HepG2 (cell line): Measurements from ENCODE around the gene TXLNA. TPM values are rescaled to one million over a fixed set of nuclear protein-coding genes. Genes with fewer than 3 reads are reported as not detected.
A peak's percentile ranks its signal among the peaks of the same experiment; 100 is the strongest.

ENCODE experiments used
- BCLAF1 ChIP-seq: fragments of 450-650 bp; IDR thresholded peaks from 2 replicates; pipeline ENCODE4 v1.6.1; 2017; ENCODE audit warnings: mild to moderate bottlenecking
- EHMT2 ChIP-seq: fragments of 200-600 bp; sonication (generic); IDR thresholded peaks from 2 replicates; pipeline ENCODE4 v1.7.0; 2017; ENCODE audit warnings: antibody characterized with exemption, low read depth, low read length, borderline replicate concordance
- GFI1 ChIP-seq: sonication (generic); formaldehyde crosslinking; IDR thresholded peaks from 2 replicates; pipeline ENCODE4 v1.5.0; 2020; ENCODE audit warnings: missing genetic modification reagents, mild to moderate bottlenecking, borderline replicate concordance
- GTF3A ChIP-seq: sonication (generic); formaldehyde crosslinking; conservative IDR thresholded peaks from 2 replicates; pipeline ENCODE4 v1.4.0; 2020; ENCODE audit warnings: mild to moderate bottlenecking, missing genetic modification reagents
- HNF1B ChIP-seq: sonication (generic); formaldehyde crosslinking; IDR thresholded peaks from 2 replicates; pipeline ENCODE4 v1.5.1; 2020; ENCODE audit warnings: mild to moderate bottlenecking, moderate library complexity, missing genetic modification reagents
- KAT8 ChIP-seq: IDR thresholded peaks from 2 replicates; pipeline ENCODE4 v1.6.1; 2016; ENCODE audit warnings: missing genetic modification reagents, missing compliant biosample characterization
- LBX2 ChIP-seq: sonication (generic); formaldehyde crosslinking; IDR thresholded peaks from 2 replicates; pipeline ENCODE4 v1.5.0; 2020; ENCODE audit warnings: missing genetic modification reagents, mild to moderate bottlenecking, borderline replicate concordance
- MAFK ChIP-seq, 2 experiments: IDR thresholded peaks in 1 of 2; conservative IDR thresholded peaks in 1 of 2; 2 replicates each; pipeline ENCODE4 v1.6.1; 2011; ENCODE audit warnings: improper control_type of control experiment in 2 of 2, low read length in 2 of 2
- MED1 ChIP-seq: sonication (generic); formaldehyde crosslinking; IDR thresholded peaks from 2 replicates; pipeline ENCODE4 v1.4.0; 2020; ENCODE audit warnings: missing genetic modification reagents
- MIER2 ChIP-seq: IDR thresholded peaks from 2 replicates; pipeline ENCODE4 v1.6.1; 2016; ENCODE audit warnings: missing biosample characterization, missing genetic modification reagents
- MXI1 ChIP-seq: IDR thresholded peaks from 3 replicates; pipeline ENCODE4 v1.6.1; 2012; ENCODE audit warnings: low read depth, low read length, inconsistent platforms, borderline replicate concordance
- SIN3A ChIP-seq: IDR thresholded peaks from 2 replicates; pipeline ENCODE4 v1.6.1; 2011; ENCODE audit warnings: low read depth, mild to moderate bottlenecking, control low read depth, low read length, borderline replicate concordance
- SNAPC2 ChIP-seq: sonication (generic); formaldehyde crosslinking; IDR thresholded peaks from 2 replicates; pipeline ENCODE4 v1.8.1; 2022; ENCODE audit warnings: mild to moderate bottlenecking, missing genetic modification reagents
- SP2 ChIP-seq: sonication (generic); formaldehyde crosslinking; IDR thresholded peaks from 2 replicates; pipeline ENCODE4 v1.5.1; 2020; ENCODE audit warnings: mild to moderate bottlenecking, missing genetic modification reagents
- ZBTB1 ChIP-seq: sonication (generic); formaldehyde crosslinking; IDR thresholded peaks from 2 replicates; pipeline ENCODE4 v1.4.0; 2020; ENCODE audit warnings: missing genetic modification reagents, borderline replicate concordance
- ZFY ChIP-seq: sonication (generic); formaldehyde crosslinking; IDR thresholded peaks from 2 replicates; pipeline ENCODE4 v1.4.0; 2020; ENCODE audit warnings: missing genetic modification reagents
- ZKSCAN1 ChIP-seq: fragments of 150-350 bp; IDR thresholded peaks from 2 replicates; pipeline ENCODE4 v1.6.1; 2014; ENCODE audit warnings: low read length
- ZNF207 ChIP-seq: fragments of 450-650 bp; IDR thresholded peaks from 2 replicates; pipeline ENCODE4 v1.6.1; 2016; ENCODE audit warnings: antibody characterized with exemption, borderline replicate concordance
- ZNF326 ChIP-seq: sonication (generic); formaldehyde crosslinking; IDR thresholded peaks from 2 replicates; pipeline ENCODE4 v1.4.0; 2020; ENCODE audit warnings: missing genetic modification reagents, borderline replicate concordance
- ZNF329 ChIP-seq: sonication (generic); formaldehyde crosslinking; IDR thresholded peaks from 2 replicates; pipeline ENCODE4 v1.9.0; 2021; ENCODE audit warnings: low read depth, mild to moderate bottlenecking, missing genetic modification reagents
- ZNF331 ChIP-seq: sonication (generic); formaldehyde crosslinking; IDR thresholded peaks from 2 replicates; pipeline ENCODE4 v1.4.0; 2020; ENCODE audit warnings: missing genetic modification reagents
- ZNF772 ChIP-seq: sonication (generic); formaldehyde crosslinking; IDR thresholded peaks from 2 replicates; pipeline ENCODE4 v1.5.0; 2020; ENCODE audit warnings: mild to moderate bottlenecking, missing genetic modification reagents
- ZNF850 ChIP-seq: sonication (generic); formaldehyde crosslinking; conservative IDR thresholded peaks from 2 replicates; pipeline ENCODE4 v1.9.0; 2021; ENCODE audit warnings: mild to moderate bottlenecking, missing genetic modification reagents
- polyA plus RNA-seq, 8 experiments: library from polyadenylated mRNA; depleted of rRNA in 3 of 8; stranded (reverse) in 7 of 8; unstranded in 1 of 8; fragments of >200 nt; fragmentation: Illumina TruSeq in 4 of 8; extraction: Trizol in 4 of 8; gene quantifications; 2 replicates each; pipeline versions ENCODE4 v1.2.1 to v1.2.3, GENCODE V29; 2011 to 2016; ENCODE audit warnings: low read depth in 4 of 8, missing spikeins in 1 of 8, mixed read lengths in 1 of 8; ENCODE audit not compliant: insufficient read depth in 1 of 8
- total RNA-seq, 5 experiments: library from RNA; depleted of rRNA; stranded (reverse); fragments of >200 nt; fragmentation: Illumina TruSeq; extraction: Trizol; gene quantifications; 2 replicates each; pipeline ENCODE4 v1.2.3, GENCODE V29; 2016; ENCODE audit warnings: low read depth in 1 of 5

TXLNA gene
- total and polyA plus RNA-seq, 2 of the 13 experiments (the other 11 are each of a cell fraction or from before 2014, with no cell fraction given), result 29.6 to 67.8 TPM

- peak; percentile 6; the same call in 1 of the 3 replicates for TF ChIP-seq MXI1
- no peak for TF ChIP-seq ZNF772
- no peak for TF ChIP-seq SP2 (CRISPR knock-in tag)
- TF ChIP-seq ZBTB1 (CRISPR knock-in tag), result no peak
- TF ChIP-seq LBX2 (CRISPR knock-in tag), result no peak
- TF ChIP-seq SIN3A, result 0 out of 2 replicates have a peak, but pooled peaks have one; percentile 9
- peak; percentile 34; the same call in 1 of the 2 replicates for TF ChIP-seq ZFY (CRISPR knock-in tag)
- no peak for TF ChIP-seq EHMT2
- TF ChIP-seq KAT8 (CRISPR knock-in tag), result peak; percentile 41; the same call in 1 of the 2 replicates
- TF ChIP-seq MED1 (CRISPR knock-in tag), result peak; percentile 37
- TF ChIP-seq ZKSCAN1, result no peak
- no peak for TF ChIP-seq GFI1 (CRISPR knock-in tag)
- TF ChIP-seq ZNF326, result no peak
- no peak for TF ChIP-seq ZNF207
- TF ChIP-seq SNAPC2, result no peak
- TF ChIP-seq ZNF329, result no peak
- no peak for TF ChIP-seq MAFK (conservative IDR thresholded peaks at IDR 0.05 in 1 of 2, IDR thresholded peaks at IDR 0.05 in 1 of 2; ENCODE audit: low read length in 2 of 2)
- TF ChIP-seq HNF1B, result no peak
- no peak for TF ChIP-seq BCLAF1
- no peak for TF ChIP-seq GTF3A (CRISPR knock-in tag)
- TF ChIP-seq MIER2 (CRISPR knock-in tag), result no peak
- TF ChIP-seq ZNF331 (CRISPR knock-in tag), result peak; percentile 66; the same call in 1 of the 2 replicates
- no peak for TF ChIP-seq ZNF850
Observed at GRCh38 chr1:32178380-32179192, 889 bp upstream of the TXLNA start (continued).
